Retinal pigment epithelial cell (primary cell): ENCODE results near the gene TBC1D8.

Experiments
- DNase-seq: peaks from one replicate; pipeline ENCODE4 v3.0.0-alpha.2; 2010; ENCODE audit warnings: low read depth
- H3K4me3 ChIP-seq: 2 replicates; pipeline ENCODE4 v1.5.1; 2011; ENCODE audit warnings: mild to moderate bottlenecking, low read length, control low read depth, moderate library complexity
- TF ChIP-seq, protein P1 (sequence below): conservative IDR thresholded peaks from 2 replicates; pipeline ENCODE4 v1.5.1; 2011; ENCODE audit warnings: low read depth, low read length, control low read depth, inconsistent platforms

TBC1D8 gene

DNA sequence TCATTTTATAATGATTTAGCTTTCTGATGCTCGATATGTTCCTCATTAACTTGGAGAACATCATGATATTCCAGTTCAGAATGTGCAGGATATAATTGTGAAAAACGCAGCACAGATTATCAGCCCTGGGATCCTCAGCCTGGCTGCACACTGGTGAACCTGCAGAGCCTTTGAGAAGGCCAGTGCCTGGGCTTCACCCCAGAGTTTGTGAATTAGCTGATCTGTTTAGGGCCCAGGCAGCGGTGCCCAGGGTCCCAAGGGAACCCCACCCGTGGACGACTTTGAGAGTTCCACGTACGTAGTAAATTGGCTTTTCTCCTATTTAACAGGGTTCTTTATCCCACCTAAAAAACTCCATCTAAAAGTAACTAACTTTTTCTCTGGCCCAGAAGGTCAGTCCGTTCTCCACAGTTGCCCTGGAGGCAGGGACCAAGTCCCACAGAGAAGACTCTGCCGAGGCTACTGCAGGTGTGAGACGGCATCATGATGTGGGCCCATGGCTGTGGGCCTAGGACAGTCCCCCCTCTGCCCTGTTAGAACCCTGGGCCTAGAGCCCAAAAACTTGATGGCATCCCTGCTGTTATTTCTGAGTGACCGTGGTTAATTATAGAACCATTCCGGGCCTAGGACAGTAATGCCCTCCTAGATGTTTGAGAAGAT is 188.7 kb downstream of the TBC1D8 start:
- no peak for DNase-seq
- TF ChIP-seq, protein P1, sequence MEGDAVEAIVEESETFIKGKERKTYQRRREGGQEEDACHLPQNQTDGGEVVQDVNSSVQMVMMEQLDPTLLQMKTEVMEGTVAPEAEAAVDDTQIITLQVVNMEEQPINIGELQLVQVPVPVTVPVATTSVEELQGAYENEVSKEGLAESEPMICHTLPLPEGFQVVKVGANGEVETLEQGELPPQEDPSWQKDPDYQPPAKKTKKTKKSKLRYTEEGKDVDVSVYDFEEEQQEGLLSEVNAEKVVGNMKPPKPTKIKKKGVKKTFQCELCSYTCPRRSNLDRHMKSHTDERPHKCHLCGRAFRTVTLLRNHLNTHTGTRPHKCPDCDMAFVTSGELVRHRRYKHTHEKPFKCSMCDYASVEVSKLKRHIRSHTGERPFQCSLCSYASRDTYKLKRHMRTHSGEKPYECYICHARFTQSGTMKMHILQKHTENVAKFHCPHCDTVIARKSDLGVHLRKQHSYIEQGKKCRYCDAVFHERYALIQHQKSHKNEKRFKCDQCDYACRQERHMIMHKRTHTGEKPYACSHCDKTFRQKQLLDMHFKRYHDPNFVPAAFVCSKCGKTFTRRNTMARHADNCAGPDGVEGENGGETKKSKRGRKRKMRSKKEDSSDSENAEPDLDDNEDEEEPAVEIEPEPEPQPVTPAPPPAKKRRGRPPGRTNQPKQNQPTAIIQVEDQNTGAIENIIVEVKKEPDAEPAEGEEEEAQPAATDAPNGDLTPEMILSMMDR = no peak
- no peak overlapping the region for H3K4me3 ChIP-seq

DNA sequence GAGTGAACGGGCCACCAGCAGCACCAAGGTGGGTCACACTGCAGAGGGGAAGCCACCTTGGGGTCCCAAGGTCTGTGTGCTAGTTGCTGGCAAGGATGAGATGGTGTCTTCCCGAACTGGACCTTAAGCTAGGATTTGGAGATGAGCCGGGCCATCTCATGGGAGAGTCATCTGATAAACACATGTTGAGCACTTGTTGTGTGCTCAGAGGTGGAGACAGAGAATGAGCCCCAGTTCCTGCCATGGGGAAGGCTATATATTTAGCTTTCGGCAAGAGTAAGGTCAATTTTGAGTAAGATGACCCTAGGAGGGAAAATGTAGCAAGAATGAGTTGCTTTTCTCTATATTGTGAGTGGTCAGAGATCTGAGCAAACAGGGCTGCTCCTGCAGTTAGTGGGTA is 190.5 kb downstream of the TBC1D8 start:
- DNase-seq = no peak
- H3K4me3 ChIP-seq = no peak overlapping the region
- TF ChIP-seq, protein P1 = no peak

DNA sequence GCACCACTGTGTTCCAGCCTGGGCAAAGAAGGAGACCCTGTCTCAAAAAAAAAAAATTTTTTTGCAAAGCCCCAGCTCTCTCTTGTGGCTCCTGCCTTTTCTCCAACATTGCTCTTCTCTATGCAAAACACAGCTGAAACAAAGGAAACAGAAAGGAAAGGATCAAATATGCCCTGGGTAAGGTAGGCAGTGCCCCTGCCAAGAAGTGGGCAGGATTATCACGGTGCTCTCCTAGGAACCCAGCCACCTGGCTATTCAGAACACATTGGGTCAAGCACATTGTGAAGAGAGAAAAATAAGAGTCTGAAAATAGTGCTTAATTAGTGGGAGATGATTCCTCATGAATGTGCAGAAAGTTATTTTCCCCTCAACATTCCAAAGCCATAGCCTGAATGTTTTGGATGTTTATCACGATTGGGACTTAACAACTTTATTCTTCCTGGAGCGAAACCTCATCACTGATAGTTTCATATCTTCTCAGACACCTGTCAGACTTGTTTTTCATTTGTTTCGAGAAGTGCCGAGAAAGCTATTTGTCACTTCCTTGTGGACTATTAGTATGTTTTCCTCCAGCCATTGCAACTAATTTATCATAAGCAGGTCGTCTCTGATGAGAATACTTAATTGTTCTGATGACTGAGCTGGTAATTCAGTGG is 191.8 kb downstream of the TBC1D8 start:
- TF ChIP-seq, protein P1 = no peak
- no peak overlapping the region for H3K4me3 ChIP-seq
- DNase-seq = peak; percentile 43

DNA sequence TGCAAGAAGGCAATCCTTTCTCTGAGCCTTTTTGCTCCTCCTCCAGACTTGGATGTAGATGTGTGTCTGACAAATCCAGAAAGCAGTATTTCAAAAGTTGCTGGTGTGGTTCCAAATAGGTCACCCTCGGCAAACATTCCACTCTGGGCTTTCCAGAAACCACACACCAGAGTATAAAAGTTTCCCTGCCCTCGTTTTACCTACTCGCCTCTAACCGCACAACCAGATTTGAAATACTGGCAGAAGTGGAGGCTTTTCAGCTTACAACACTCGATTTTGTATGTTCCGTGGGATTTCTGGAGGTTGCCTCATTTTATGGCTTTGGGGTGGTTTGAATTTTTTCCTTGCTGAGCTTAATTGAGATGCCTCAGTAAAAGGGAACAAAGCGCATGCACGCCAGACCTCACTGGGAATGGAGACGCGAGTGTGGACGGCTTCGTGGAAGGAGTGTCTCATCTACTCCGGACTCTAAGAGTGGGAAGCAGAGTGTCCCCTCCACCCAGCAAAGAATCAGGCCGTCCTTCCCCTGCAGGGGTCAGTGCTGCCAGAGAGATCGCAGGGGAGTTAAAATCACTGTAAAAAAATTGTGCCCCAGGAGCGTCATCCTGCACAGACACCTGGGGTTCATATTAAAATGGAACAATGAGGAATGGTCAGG is 193.1 kb downstream of the TBC1D8 start:
- H3K4me3 ChIP-seq = no peak overlapping the region
- TF ChIP-seq, protein P1 = peak; percentile 14
- peak; percentile 66 for DNase-seq
